GM23338 (cell line): ENCODE measurements around the gene TRIM8.

Experiments used
- CREB1 ChIP-seq: fragments of 250-450 bp; sonication (Bioruptor Pico); IDR thresholded peaks from 2 replicates; pipeline ENCODE4 v1.5.0; 2020; ENCODE audit warnings: low read depth, mild to moderate bottlenecking, moderate library complexity
- CTCF ChIP-seq, 2 experiments: fragments of 200-600 bp in 1 of 2; sonication (generic) in 1 of 2; conservative IDR thresholded peaks; 2 replicates each; pipeline versions ENCODE4 v1.5.1 to v1.6.1; 2016 to 2017; ENCODE audit warnings: antibody characterized with exemption in 2 of 2, low read depth in 2 of 2, mild to moderate bottlenecking in 2 of 2, moderate library complexity in 1 of 2
- ETS1 ChIP-seq: IDR thresholded peaks from 2 replicates; pipeline ENCODE4 v1.6.1; 2016; ENCODE audit warnings: antibody characterized with exemption
- EZH2 ChIP-seq: fragments of 200-600 bp; sonication (generic); IDR thresholded peaks from one replicate; pipeline ENCODE4 v1.8.0; 2017; ENCODE audit warnings: antibody characterized with exemption, mild to moderate bottlenecking, low read depth; ENCODE audit not compliant: unreplicated experiment
- EZH2phosphoT487 ChIP-seq: fragments of 200-600 bp; sonication (generic); IDR thresholded peaks from one replicate; pipeline ENCODE4 v1.8.1; 2018; ENCODE audit warnings: antibody characterized with exemption; ENCODE audit not compliant: unreplicated experiment
- JUNB ChIP-seq: IDR thresholded peaks from one replicate; pipeline ENCODE4 v1.6.1; 2016; ENCODE audit warnings: antibody characterized with exemption; ENCODE audit not compliant: unreplicated experiment
- NANOG ChIP-seq: IDR thresholded peaks from 2 replicates; pipeline ENCODE4 v1.6.1; 2016; ENCODE audit warnings: antibody characterized with exemption, borderline replicate concordance
- POLR2AphosphoS5 ChIP-seq: IDR thresholded peaks from 2 replicates; pipeline ENCODE4 v1.6.1; 2016; ENCODE audit warnings: antibody characterized with exemption, low read depth
- REST ChIP-seq: IDR thresholded peaks from one replicate; pipeline ENCODE4 v1.6.1; 2018; ENCODE audit warnings: antibody characterized with exemption; ENCODE audit not compliant: unreplicated experiment
- STAT1 ChIP-seq: IDR thresholded peaks from one replicate; pipeline ENCODE4 v1.6.1; 2016; ENCODE audit warnings: antibody characterized with exemption; ENCODE audit not compliant: unreplicated experiment
- ZNF114 ChIP-seq: fragments of 250-450 bp; sonication (Bioruptor Pico); IDR thresholded peaks from 2 replicates; pipeline ENCODE4 v1.5.0; 2020; ENCODE audit warnings: mild to moderate bottlenecking, moderate library complexity
- ZNF331 ChIP-seq: fragments of 250-450 bp; sonication (Bioruptor Pico); IDR thresholded peaks from 2 replicates; pipeline ENCODE4 v1.5.0; 2020; ENCODE audit warnings: low read depth, mild to moderate bottlenecking, moderate library complexity

GRCh38 chr10:102698894-102699293 lies 54.6 kb downstream of the TRIM8 start:
- TF ChIP-seq CTCF (conservative IDR thresholded peaks at IDR 0.05; ENCODE audit: low read depth in 2 of 2) = no peak
- TF ChIP-seq EZH2 = no peak
- no peak for TF ChIP-seq EZH2phosphoT487
- TF ChIP-seq REST = no peak
- TF ChIP-seq ETS1 = no peak
- no peak for TF ChIP-seq POLR2AphosphoS5
- no peak for TF ChIP-seq CREB1 (CRISPR knock-in tag)
- TF ChIP-seq NANOG = no peak
- TF ChIP-seq ZNF114 = no peak
- TF ChIP-seq JUNB = no peak
- no peak for TF ChIP-seq ZNF331 (CRISPR knock-in tag)
- no peak for TF ChIP-seq STAT1
